Measurements from ENCODE around the gene SLC37A2. TPM values are rescaled to one million over a fixed set of nuclear protein-coding genes. Genes with fewer than 3 reads are reported as not detected.

The SLC37A2 gene
- total and polyA plus RNA-seq, 2 of the 4 experiments (the other 2 are of a cell fraction): 0.72 to 1.1 TPM

DNA sequence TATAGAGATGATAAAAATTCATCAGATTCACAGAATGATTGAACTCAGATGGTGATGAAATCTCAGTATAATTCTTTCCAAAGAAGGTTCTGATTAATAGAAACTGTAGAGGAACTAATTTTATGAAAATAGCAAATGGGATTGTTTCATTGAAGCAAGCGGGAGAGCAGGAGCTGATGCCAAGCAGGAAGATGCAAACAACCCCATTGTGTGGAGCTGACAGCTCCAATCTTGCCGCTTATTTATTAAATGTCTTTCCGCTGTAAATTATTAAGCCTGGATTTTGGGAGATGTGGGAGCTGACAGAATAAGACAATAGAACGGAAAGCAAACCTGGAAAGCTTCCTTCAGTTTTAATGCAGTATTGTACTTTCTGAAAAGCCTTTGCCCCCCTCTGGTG is 54.3 kb downstream of the SLC37A2 start:
- H2BK120ac ChIP-seq (ENCODE audit: low read depth, low read length): no peak overlapping the region
- no peak overlapping the region for H2BK5ac ChIP-seq (ENCODE audit: low read depth, low read length, poor library complexity, severe bottlenecking)
- no peak overlapping the region for H3K4me2 ChIP-seq (ENCODE audit: low read depth, low read length)
- 100% methylated on average over 3 of the region's 4 CpGs; no CpG with 5 or more reads in 1 of the 2 experiments for WGBS, 2 experiments (ENCODE audit: extremely low coverage in 2 of 2, insufficient read length in 1 of 2)
- in situ Hi-C loops (cut with MboI; ENCODE audit: low sequenced_read_pairs) (no loop called here), intact Hi-C loops (cut with micrococcal nuclease) (no loop called here), dilution Hi-C loops (cut with HindIII; ENCODE audit: low sequenced_read_pairs, unreplicated experiment) (no loop called here)
- no peak overlapping the region for H3K9ac ChIP-seq (ENCODE audit: low read depth, low read length)
- no peak overlapping the region for H3K27ac ChIP-seq (ENCODE audit: insufficient read depth, low read length)
- H3K9me3 ChIP-seq (ENCODE audit: control insufficient read depth, insufficient read depth, low read length): no peaks in the 10 kb centered on the region
- ATAC-seq (ENCODE audit: low read depth) (no peak), DNase-seq (no peak)
- no peak overlapping the region for H2AK5ac ChIP-seq (ENCODE audit: low read depth, low read length)
- ChIA-PET CTCF (no interaction called here), POLR2A (ENCODE audit: unreplicated experiment) (no interaction called here)
- no peak overlapping the region for H3K56ac ChIP-seq (ENCODE audit: extremely low read depth, insufficient read depth, low read length)
- no peaks in the 10 kb centered on the region for H3K79me1 ChIP-seq (ENCODE audit: low read depth in 1 of 2, low read length in 2 of 2)
- no peak overlapping the region for H2AFZ ChIP-seq (replicated peaks; ENCODE audit: low read length, poor library complexity)
- no peak overlapping the region for H3K4me3 ChIP-seq (ENCODE audit: insufficient read depth, low read depth, low read length)
- no peak overlapping the region for H3K18ac ChIP-seq (ENCODE audit: low read depth, low read length)
- no peak overlapping the region for H4K91ac ChIP-seq (ENCODE audit: insufficient read depth, low read depth, low read length)
- H4K20me1 ChIP-seq (ENCODE audit: insufficient read depth, low read length): no peaks in the 10 kb centered on the region
- no peak overlapping the region for H3K23ac ChIP-seq (ENCODE audit: low read depth, low read length)
- no peak overlapping the region for H4K5ac ChIP-seq (ENCODE audit: low read depth, low read length)
- no peaks in the 10 kb centered on the region for H3K36me3 ChIP-seq (ENCODE audit: control insufficient read depth, insufficient read depth, low read length)
- peaks cover 7% of the 10 kb centered on the region for H3K27me3 ChIP-seq (ENCODE audit: control insufficient read depth, insufficient read depth, low read length)
- H4K8ac ChIP-seq (ENCODE audit: low read depth in 2 of 2, low read length in 2 of 2): no peak overlapping the region
- H3K4ac ChIP-seq (ENCODE audit: low read depth, low read length): no peak overlapping the region
- H3K9me1 ChIP-seq (ENCODE audit: insufficient read depth, low read length): no peaks in the 10 kb centered on the region
- BruUV-seq (replicated peaks): no TSS peak
- no peak overlapping the region for H2BK15ac ChIP-seq (ENCODE audit: low read depth, low read length)
- no peak overlapping the region for H2AK9ac ChIP-seq (replicated peaks; ENCODE audit: low read depth, low read length, poor library complexity)
- no peak overlapping the region for H2BK20ac ChIP-seq (ENCODE audit: low read depth, low read length)
- H3K14ac ChIP-seq (replicated peaks; ENCODE audit: low read depth, low read length): no peak overlapping the region
- no peaks in the 10 kb centered on the region for H3K4me1 ChIP-seq (ENCODE audit: control insufficient read depth, insufficient read depth, low read length)
- TF ChIP-seq CHD1 (IDR thresholded peaks at IDR 0.05; ENCODE audit: low read depth, low read length): no peak
- no peak for TF ChIP-seq RAD21 (IDR thresholded peaks at IDR 0.05; ENCODE audit: low read length)
- TF ChIP-seq, protein P1, sequence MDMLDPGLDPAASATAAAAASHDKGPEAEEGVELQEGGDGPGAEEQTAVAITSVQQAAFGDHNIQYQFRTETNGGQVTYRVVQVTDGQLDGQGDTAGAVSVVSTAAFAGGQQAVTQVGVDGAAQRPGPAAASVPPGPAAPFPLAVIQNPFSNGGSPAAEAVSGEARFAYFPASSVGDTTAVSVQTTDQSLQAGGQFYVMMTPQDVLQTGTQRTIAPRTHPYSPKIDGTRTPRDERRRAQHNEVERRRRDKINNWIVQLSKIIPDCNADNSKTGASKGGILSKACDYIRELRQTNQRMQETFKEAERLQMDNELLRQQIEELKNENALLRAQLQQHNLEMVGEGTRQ (IDR thresholded peaks at IDR 0.05; ENCODE audit: low read depth, low read length): no peak
- no peak for TF ChIP-seq NFE2L2 (IDR thresholded peaks at IDR 0.05; ENCODE audit: low read depth, low read length)
- TF ChIP-seq RCOR1 (IDR thresholded peaks at IDR 0.05; ENCODE audit: insufficient replicate concordance, low read length): no peak
- no peak for TF ChIP-seq RFX5 (IDR thresholded peaks at IDR 0.05; ENCODE audit: low read depth, low read length)
- no peak for TF ChIP-seq BHLHE40 (IDR thresholded peaks at IDR 0.05; ENCODE audit: low read depth, low read length)
- TF ChIP-seq POLR2A (IDR thresholded peaks at IDR 0.05; ENCODE audit: low read depth, low read length): no peak
- no peak for TF ChIP-seq CEBPB (IDR thresholded peaks at IDR 0.05; ENCODE audit: low read depth, low read length)
- TF ChIP-seq MAFK (IDR thresholded peaks at IDR 0.05; ENCODE audit: low read depth, low read length): no peak
- TF ChIP-seq, protein P2, sequence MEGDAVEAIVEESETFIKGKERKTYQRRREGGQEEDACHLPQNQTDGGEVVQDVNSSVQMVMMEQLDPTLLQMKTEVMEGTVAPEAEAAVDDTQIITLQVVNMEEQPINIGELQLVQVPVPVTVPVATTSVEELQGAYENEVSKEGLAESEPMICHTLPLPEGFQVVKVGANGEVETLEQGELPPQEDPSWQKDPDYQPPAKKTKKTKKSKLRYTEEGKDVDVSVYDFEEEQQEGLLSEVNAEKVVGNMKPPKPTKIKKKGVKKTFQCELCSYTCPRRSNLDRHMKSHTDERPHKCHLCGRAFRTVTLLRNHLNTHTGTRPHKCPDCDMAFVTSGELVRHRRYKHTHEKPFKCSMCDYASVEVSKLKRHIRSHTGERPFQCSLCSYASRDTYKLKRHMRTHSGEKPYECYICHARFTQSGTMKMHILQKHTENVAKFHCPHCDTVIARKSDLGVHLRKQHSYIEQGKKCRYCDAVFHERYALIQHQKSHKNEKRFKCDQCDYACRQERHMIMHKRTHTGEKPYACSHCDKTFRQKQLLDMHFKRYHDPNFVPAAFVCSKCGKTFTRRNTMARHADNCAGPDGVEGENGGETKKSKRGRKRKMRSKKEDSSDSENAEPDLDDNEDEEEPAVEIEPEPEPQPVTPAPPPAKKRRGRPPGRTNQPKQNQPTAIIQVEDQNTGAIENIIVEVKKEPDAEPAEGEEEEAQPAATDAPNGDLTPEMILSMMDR (conservative IDR thresholded peaks at IDR 0.05; ENCODE audit: low read depth, low read length): no peak
- TF ChIP-seq FOS (IDR thresholded peaks at IDR 0.05; ENCODE audit: low read depth, low read length): no peak
- no peak for TF ChIP-seq MAZ (IDR thresholded peaks at IDR 0.05; ENCODE audit: borderline replicate concordance, low read depth, low read length)
- TF ChIP-seq SMC3 (IDR thresholded peaks at IDR 0.05; ENCODE audit: low read depth, low read length): no peak
- TF ChIP-seq, protein P3, sequence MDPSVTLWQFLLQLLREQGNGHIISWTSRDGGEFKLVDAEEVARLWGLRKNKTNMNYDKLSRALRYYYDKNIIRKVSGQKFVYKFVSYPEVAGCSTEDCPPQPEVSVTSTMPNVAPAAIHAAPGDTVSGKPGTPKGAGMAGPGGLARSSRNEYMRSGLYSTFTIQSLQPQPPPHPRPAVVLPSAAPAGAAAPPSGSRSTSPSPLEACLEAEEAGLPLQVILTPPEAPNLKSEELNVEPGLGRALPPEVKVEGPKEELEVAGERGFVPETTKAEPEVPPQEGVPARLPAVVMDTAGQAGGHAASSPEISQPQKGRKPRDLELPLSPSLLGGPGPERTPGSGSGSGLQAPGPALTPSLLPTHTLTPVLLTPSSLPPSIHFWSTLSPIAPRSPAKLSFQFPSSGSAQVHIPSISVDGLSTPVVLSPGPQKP (IDR thresholded peaks at IDR 0.05; ENCODE audit: borderline replicate concordance, low read depth, low read length): no peak
- TF ChIP-seq MXI1 (IDR thresholded peaks at IDR 0.05; ENCODE audit: borderline replicate concordance, low read depth, low read length): no peak

All from IMR-90 (cell line).